Keratinocyte (primary cell): ENCODE data around the gene GADD45GIP1. TPM values are rescaled to one million over a fixed set of nuclear protein-coding genes. Genes with fewer than 3 reads are reported as not detected.

ENCODE experiments used
- DNase-seq: peaks from one replicate; pipeline ENCODE4 v3.0.0-alpha.2; 2011; ENCODE audit warnings: low read depth, missing footprints, low spot score
- FAIRE-seq: peaks from 2 replicates; lab custom pipeline; 2011; peaks lifted over from hg19 to GRCh38; lab: Jason Lieb, UNC
- H2AFZ ChIP-seq: 2 replicates; pipeline ENCODE4 v1.6.0; 2012; ENCODE audit warnings: low read length, control low read depth, inconsistent platforms; ENCODE audit not compliant: control insufficient read depth
- H3K27ac ChIP-seq: 2 replicates; pipeline ENCODE4 v1.5.1; 2011; ENCODE audit warnings: low read length; ENCODE audit not compliant: control insufficient read depth, insufficient read depth
- H3K27me3 ChIP-seq: 3 replicates; pipeline ENCODE4 v1.6.0; 2011; ENCODE audit warnings: low read length; ENCODE audit not compliant: control insufficient read depth, insufficient read depth; ENCODE audit errors: extremely low read depth
- H3K36me3 ChIP-seq, 2 experiments: 2 replicates in 1 of 2; 3 replicates in 1 of 2; pipeline ENCODE4 v1.5.1; 2011; ENCODE audit warnings: low read length in 2 of 2, mild to moderate bottlenecking in 1 of 2; ENCODE audit not compliant: control insufficient read depth in 2 of 2, insufficient read depth in 2 of 2; ENCODE audit errors: extremely low read depth in 1 of 2
- H3K4me1 ChIP-seq: 3 replicates; pipeline ENCODE4 v1.5.1; 2011; ENCODE audit warnings: low read length; ENCODE audit not compliant: control insufficient read depth, insufficient read depth; ENCODE audit errors: extremely low read depth
- H3K4me2 ChIP-seq: 3 replicates; pipeline ENCODE4 v1.6.0; 2011; ENCODE audit warnings: low read depth, low read length; ENCODE audit not compliant: control insufficient read depth, insufficient read depth; ENCODE audit errors: extremely low read depth
- H3K4me3 ChIP-seq, 3 experiments: fragments of 200-600 bp in 1 of 3; sonication (generic) in 1 of 3; 2 replicates in 2 of 3; 3 replicates in 1 of 3; pipeline ENCODE4 v1.5.1; 2011 to 2016; ENCODE audit warnings: low read length in 3 of 3, mild to moderate bottlenecking in 3 of 3, control low read depth in 2 of 3, inconsistent platforms in 1 of 3, low read depth in 1 of 3, mixed read lengths in 1 of 3, mixed run types in 1 of 3, moderate library complexity in 1 of 3; ENCODE audit not compliant: control insufficient read depth in 2 of 3, insufficient read depth in 2 of 3; ENCODE audit errors: extremely low read depth in 1 of 3
- H3K79me2 ChIP-seq: 2 replicates; pipeline ENCODE4 v1.6.0; 2012; ENCODE audit warnings: low read length; ENCODE audit not compliant: control insufficient read depth, insufficient read depth
- H3K9ac ChIP-seq: 3 replicates; pipeline ENCODE4 v1.6.0; 2011; ENCODE audit warnings: low read length; ENCODE audit not compliant: control insufficient read depth, insufficient read depth; ENCODE audit errors: extremely low read depth
- H3K9me1 ChIP-seq: 3 replicates; pipeline ENCODE4 v1.6.0; 2011; ENCODE audit warnings: low read length; ENCODE audit not compliant: control insufficient read depth, insufficient read depth; ENCODE audit errors: extremely low read depth
- H3K9me3 ChIP-seq: 2 replicates; pipeline ENCODE4 v1.5.1; 2012; ENCODE audit warnings: low read depth, low read length; ENCODE audit not compliant: control insufficient read depth
- H4K20me1 ChIP-seq: 3 replicates; pipeline ENCODE4 v1.6.0; 2011; ENCODE audit warnings: low read length; ENCODE audit not compliant: control insufficient read depth, insufficient read depth; ENCODE audit errors: extremely low read depth
- EZH2 ChIP-seq: IDR thresholded peaks from one replicate; pipeline ENCODE4 v1.6.1; 2012; ENCODE audit warnings: inconsistent platforms, mild to moderate bottlenecking, low read length, moderate library complexity
- dilution Hi-C: fragments of 300-500 bp; cut with MboI; formaldehyde crosslinking; loops from one replicate; pipeline ENCODE4 v1.7.0; 2020; ENCODE audit warnings: low sequenced_read_pairs; ENCODE audit not compliant: extremely low pct_ligation_motif_present
- polyA plus RNA-seq, 5 experiments: library from polyadenylated mRNA; depleted of rRNA in 3 of 5; stranded (reverse) in 3 of 5; stranded (forward) in 1 of 5; unstranded in 1 of 5; fragments of >200 nt; gene quantifications; 1 replicate in 1 of 5; 2 replicates in 3 of 5; 3 replicates in 1 of 5; pipeline versions ENCODE4 v1.2.1 to v1.2.3, GENCODE V29; 2011 to 2012; ENCODE audit warnings: missing spikeins in 2 of 5, low read depth in 1 of 5, low replicate concordance in 1 of 5
- TF ChIP-seq, protein P1 (sequence below), 3 experiments: IDR thresholded peaks in 1 of 3; conservative IDR thresholded peaks in 1 of 3; optimal IDR thresholded peaks in 1 of 3; 2 replicates in 2 of 3; 3 replicates in 1 of 3; pipeline versions ENCODE3 to v1.5.1; 2011; ENCODE audit warnings: low read length in 3 of 3, mild to moderate bottlenecking in 3 of 3, moderate library complexity in 2 of 3, control low read depth in 1 of 3, inconsistent platforms in 1 of 3; ENCODE audit not compliant: insufficient read depth in 2 of 3; ENCODE audit errors: extremely low read depth in 1 of 3

The GADD45GIP1 gene
- polyA plus RNA-seq, 1 donor (not counting 4 experiments of a cell fraction or from before 2014, with no cell fraction given), result 35.5 TPM

DNA sequence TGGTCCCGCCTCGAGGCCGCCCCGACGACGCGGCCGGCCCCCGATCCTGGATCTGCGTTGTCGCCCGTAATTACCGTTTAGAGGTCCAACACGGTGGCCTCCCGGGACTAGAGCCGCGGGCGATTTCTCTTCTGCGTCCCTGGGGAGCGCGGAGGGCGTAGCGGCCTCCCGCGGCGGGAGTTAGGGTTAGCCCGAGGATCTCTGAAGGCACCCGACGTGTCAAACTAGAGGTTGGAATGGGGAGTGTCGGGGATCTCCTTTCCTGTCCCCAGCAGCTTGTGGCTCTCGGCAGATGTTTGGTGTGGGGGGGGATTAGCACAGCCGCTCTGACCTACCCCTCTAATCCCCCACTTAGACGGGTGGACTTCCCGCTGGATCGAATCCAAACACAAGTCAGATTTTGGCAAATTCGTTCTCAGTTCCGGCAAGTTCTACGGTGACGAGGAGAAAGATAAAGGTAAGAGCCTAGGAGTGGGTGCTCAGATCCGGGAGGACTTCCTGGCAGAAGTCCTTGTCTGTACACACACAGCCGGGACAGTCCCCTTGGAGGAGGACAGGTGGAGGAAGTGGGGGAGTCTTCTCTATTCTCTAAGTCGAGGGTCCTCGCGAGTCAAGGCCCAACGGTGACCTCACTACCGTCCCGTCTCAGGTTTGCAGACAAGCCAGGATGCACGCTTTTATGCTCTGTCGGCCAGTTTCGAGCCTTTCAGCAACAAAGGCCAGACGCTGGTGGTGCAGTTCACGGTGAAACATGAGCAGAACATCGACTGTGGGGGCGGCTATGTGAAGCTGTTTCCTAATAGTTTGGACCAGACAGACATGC lies 18.0 kb downstream of the GADD45GIP1 start:
- Histone ChIP-seq H3K27ac (peak overlapping the region; percentile 81), H4K20me1 (peaks cover 19% of the 10 kb centered on the region), H3K27me3 (no peaks in the 10 kb centered on the region), H3K4me3 (peak overlapping the region; percentile 79 to 99 (median 95)), H3K79me2 (peaks cover 47% of the 10 kb centered on the region), H2AFZ (no peak overlapping the region), H3K36me3 (peaks cover 29 to 38% of the 10 kb centered on the region in 2 experiments), H3K9ac (peak overlapping the region; percentile 95), H3K4me2 (peak overlapping the region; percentile 81), H3K9me3 (no peaks in the 10 kb centered on the region), H3K4me1 (peaks cover 28% of the 10 kb centered on the region), H3K9me1 (peaks cover 2% of the 10 kb centered on the region)
- no peak for FAIRE-seq
- dilution Hi-C loops, result no loop called here
- DNase-seq, result no peak
- TF ChIP-seq, protein P1, sequence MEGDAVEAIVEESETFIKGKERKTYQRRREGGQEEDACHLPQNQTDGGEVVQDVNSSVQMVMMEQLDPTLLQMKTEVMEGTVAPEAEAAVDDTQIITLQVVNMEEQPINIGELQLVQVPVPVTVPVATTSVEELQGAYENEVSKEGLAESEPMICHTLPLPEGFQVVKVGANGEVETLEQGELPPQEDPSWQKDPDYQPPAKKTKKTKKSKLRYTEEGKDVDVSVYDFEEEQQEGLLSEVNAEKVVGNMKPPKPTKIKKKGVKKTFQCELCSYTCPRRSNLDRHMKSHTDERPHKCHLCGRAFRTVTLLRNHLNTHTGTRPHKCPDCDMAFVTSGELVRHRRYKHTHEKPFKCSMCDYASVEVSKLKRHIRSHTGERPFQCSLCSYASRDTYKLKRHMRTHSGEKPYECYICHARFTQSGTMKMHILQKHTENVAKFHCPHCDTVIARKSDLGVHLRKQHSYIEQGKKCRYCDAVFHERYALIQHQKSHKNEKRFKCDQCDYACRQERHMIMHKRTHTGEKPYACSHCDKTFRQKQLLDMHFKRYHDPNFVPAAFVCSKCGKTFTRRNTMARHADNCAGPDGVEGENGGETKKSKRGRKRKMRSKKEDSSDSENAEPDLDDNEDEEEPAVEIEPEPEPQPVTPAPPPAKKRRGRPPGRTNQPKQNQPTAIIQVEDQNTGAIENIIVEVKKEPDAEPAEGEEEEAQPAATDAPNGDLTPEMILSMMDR (optimal IDR thresholded peaks at IDR 0.05 in 1 of 3, IDR thresholded peaks at IDR 0.05 in 1 of 3, conservative IDR thresholded peaks at IDR 0.05 in 1 of 3; ENCODE audit: extremely low read depth in 1 of 3, insufficient read depth in 2 of 3, low read length in 3 of 3), result peak in 2 of 3 experiments; percentile 24 to 25
- TF ChIP-seq EZH2, result no peak

DNA sequence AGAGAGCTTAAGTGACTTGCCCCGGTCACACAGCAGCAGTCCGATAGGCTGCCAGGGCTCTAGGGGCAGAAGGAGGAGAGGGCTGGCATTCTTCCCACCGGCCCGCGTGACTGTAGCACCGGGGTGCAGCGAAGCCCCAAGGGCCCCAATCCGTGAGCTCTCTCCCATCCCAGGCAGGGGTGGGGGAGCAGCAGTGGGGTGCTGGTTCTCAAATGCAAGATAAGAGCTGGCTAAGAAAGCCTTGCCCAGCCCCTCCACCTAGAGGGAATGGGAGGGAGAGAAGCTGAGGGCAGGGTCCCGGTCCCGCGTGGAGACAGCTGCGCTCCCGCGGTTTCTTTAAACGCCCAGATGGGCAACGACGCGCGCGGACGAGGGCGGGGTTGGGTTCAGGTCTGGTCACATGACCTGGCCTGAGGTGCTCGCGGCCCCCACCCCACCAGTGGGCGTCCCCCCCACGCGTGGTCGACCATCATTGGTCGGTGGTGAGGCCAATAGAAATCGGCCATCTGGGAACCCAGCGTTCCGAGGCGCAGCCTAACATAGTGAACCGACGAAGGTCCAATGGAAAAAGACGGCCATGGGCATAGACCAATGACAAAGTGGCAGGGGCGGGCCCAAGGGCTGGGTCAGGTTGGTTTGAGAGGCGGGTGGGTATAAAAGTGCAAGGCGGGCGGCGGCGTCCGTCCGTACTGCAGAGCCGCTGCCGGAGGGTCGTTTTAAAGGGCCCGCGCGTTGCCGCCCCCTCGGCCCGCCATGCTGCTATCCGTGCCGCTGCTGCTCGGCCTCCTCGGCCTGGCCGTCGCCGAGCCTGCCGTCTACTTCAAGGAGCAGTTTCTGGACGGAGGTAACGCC lies 18.9 kb downstream of the GADD45GIP1 start, which contains the start of gene CALR:
Gene CALR (plus strand): TSS at position 683 of the 852 bp plus-strand sequence. CDS start 71 bp downstream, at position 754.
- peak; percentile 97 for DNase-seq
- FAIRE-seq, result peak; percentile 5
- Histone ChIP-seq H3K9me1 (peaks cover 2% of the 10 kb centered on the region), H3K4me2 (peak within 1 kb of the TSS; percentile 83), H3K36me3 (peaks cover 22 to 31% of the 10 kb centered on the region in 2 experiments), H3K4me3 (peak within 1 kb of the TSS; percentile 79 to 99 (median 95)), H3K9me3 (no peaks in the 10 kb centered on the region), H3K4me1 (peaks cover 23% of the 10 kb centered on the region), H4K20me1 (peaks cover 19% of the 10 kb centered on the region), H3K79me2 (peaks cover 44% of the 10 kb centered on the region), H3K9ac (peak within 1 kb of the TSS; percentile 95), H3K27me3 (no peaks in the 10 kb centered on the region), H2AFZ (peak within 1 kb of the TSS; percentile 68), H3K27ac (peak within 1 kb of the TSS; percentile 81)
- no peak for TF ChIP-seq EZH2
- TF ChIP-seq, protein P1 (optimal IDR thresholded peaks at IDR 0.05 in 1 of 3, IDR thresholded peaks at IDR 0.05 in 1 of 3, conservative IDR thresholded peaks at IDR 0.05 in 1 of 3; ENCODE audit: extremely low read depth in 1 of 3, insufficient read depth in 2 of 3, low read length in 3 of 3), result no peak
- dilution Hi-C loops, result no loop called here
